PC-9 (cell line): Measurements from ENCODE around the gene DNA2. TPM values are rescaled to one million over a fixed set of nuclear protein-coding genes. Genes with fewer than 3 reads are reported as not detected.
"Not testable (repeated sequence)": the region's sequence is repeated elsewhere in the genome, so short reads cannot be mapped to it uniquely, and the experiment has no call there.

Experiments
- BruUV-seq: library from RNA; stranded (reverse); fragments of 400-500 nt; replicated peaks from 2 replicates; lab custom pipeline; 2021; lab: Mats Ljungman, UMichigan
- CTCF ChIA-PET: fragments of 300-600 bp; sonication (Branson Sonifier 250); formaldehyde crosslinking; loops from one replicate; lab custom pipeline; 2022; ENCODE audit warnings: antibody characterized with exemption; lab: Charles Lee
- POLR2A ChIA-PET: fragments of 300-600 bp; sonication (Branson Sonifier 250); formaldehyde crosslinking; loops from one replicate; lab custom pipeline; 2022; ENCODE audit warnings: antibody characterized with exemption; ENCODE audit not compliant: unreplicated experiment; lab: Charles Lee
- DNase-seq, 2 experiments: peaks; one replicate each; pipeline versions ENCODE4 v3.0.0 to v3.0.0-alpha.2; 2015 to 2022; ENCODE audit warnings: mixed read lengths in 1 of 2
- H2AFZ ChIP-seq: fragments of 200-600 bp; sonication (generic); 2 replicates; pipeline ENCODE4 v1.8.1; 2017; ENCODE audit warnings: antibody characterized with exemption
- H3F3A ChIP-seq: fragments of 200-600 bp; sonication (generic); 2 replicates; pipeline ENCODE4 v1.8.1; 2017; ENCODE audit warnings: antibody characterized with exemption, mild to moderate bottlenecking, low read depth; ENCODE audit not compliant: insufficient read depth
- H3K27ac ChIP-seq: fragments of 200-600 bp; sonication (generic); 2 replicates; pipeline ENCODE4 v1.6.1; 2016; ENCODE audit warnings: mixed run types
- H3K27me3 ChIP-seq: fragments of 200-600 bp; sonication (generic); 2 replicates; pipeline ENCODE4 v1.6.1; 2016; ENCODE audit warnings: low read depth, mixed run types; ENCODE audit not compliant: insufficient read depth
- H3K36me3 ChIP-seq: fragments of 200-600 bp; sonication (generic); 2 replicates; pipeline ENCODE4 v1.6.1; 2016; ENCODE audit warnings: low read depth, mixed run types
- H3K4me1 ChIP-seq: fragments of 200-600 bp; sonication (generic); replicated peaks from 2 replicates; pipeline ENCODE4 v1.6.1; 2016; ENCODE audit warnings: mixed run types; ENCODE audit not compliant: insufficient read depth
- H3K4me2 ChIP-seq: fragments of 200-600 bp; sonication (generic); 2 replicates; pipeline ENCODE4 v1.6.1; 2017; ENCODE audit warnings: mixed run types
- H3K4me3 ChIP-seq: fragments of 200-600 bp; sonication (generic); 2 replicates; pipeline ENCODE4 v1.6.1; 2016; ENCODE audit warnings: mixed run types
- H3K79me2 ChIP-seq: fragments of 200-600 bp; sonication (generic); 2 replicates; pipeline ENCODE4 v1.6.1; 2017; ENCODE audit warnings: low read depth, mixed run types
- H3K9me2 ChIP-seq: fragments of 200-600 bp; sonication (generic); 2 replicates; pipeline ENCODE4 v1.8.1; 2017; ENCODE audit warnings: mild to moderate bottlenecking; ENCODE audit not compliant: insufficient read depth
- H3K9me3 ChIP-seq: fragments of 200-600 bp; sonication (generic); 2 replicates; pipeline ENCODE4 v1.8.1; 2016; ENCODE audit warnings: low read depth; ENCODE audit not compliant: insufficient read depth
- H4K20me1 ChIP-seq: fragments of 200-600 bp; sonication (generic); 2 replicates; pipeline ENCODE4 v1.8.1; 2017; ENCODE audit not compliant: insufficient read depth
- CTCF ChIP-seq: fragments of 200-600 bp; sonication (generic); conservative IDR thresholded peaks from 2 replicates; pipeline ENCODE4 v1.6.1; 2017; ENCODE audit warnings: mixed run types, antibody characterized with exemption, mild to moderate bottlenecking, moderate library complexity
- EZH2 ChIP-seq: fragments of 200-600 bp; sonication (generic); IDR thresholded peaks from 2 replicates; pipeline ENCODE4 v1.8.0; 2017; ENCODE audit warnings: antibody characterized with exemption, low read depth
- intact Hi-C: fragments of 100-400 bp; cut with micrococcal nuclease; formaldehyde crosslinking; loops from one replicate; pipeline ENCODE4 v1.10.0; 2022; ENCODE audit not compliant: unreplicated experiment
- total RNA-seq: library from RNA; stranded (reverse); gene quantifications from 2 replicates; pipeline ENCODE4 v1.2.3, GENCODE V29; 2021

The DNA2 gene
- total RNA-seq, 1 experiment from 2014 or later: 33.4 TPM

- H3K9me2 ChIP-seq: no peaks in the 10 kb centered on the region
- no peak overlapping the region for H3K27ac ChIP-seq
- intact Hi-C loops: no loop called here
- H3K9me3 ChIP-seq: no peaks in the 10 kb centered on the region
- no peak for TF ChIP-seq EZH2
- TF ChIP-seq CTCF: no peak
- no peaks in the 10 kb centered on the region for H3K36me3 ChIP-seq
- H3K4me2 ChIP-seq: peak overlapping the region; percentile 93
- H3K79me2 ChIP-seq: peaks cover 26% of the 10 kb centered on the region
- H4K20me1 ChIP-seq: no peaks in the 10 kb centered on the region
- peak overlapping the region; percentile 81; the same call in 1 of the 2 replicates for H2AFZ ChIP-seq
- BruUV-seq: no TSS peak
- no peak for DNase-seq
- peaks cover 15% of the 10 kb centered on the region for H3K4me1 ChIP-seq
- H3K27me3 ChIP-seq: no peaks in the 10 kb centered on the region
- H3F3A ChIP-seq: peaks cover 12% of the 10 kb centered on the region
- H3K4me3 ChIP-seq: peak overlapping the region; percentile 67
- ChIA-PET CTCF (no interaction called here), POLR2A (interaction anchor here (0.6 kb wide), 2 partner anchors 66 to 693 kb away, joined by 3 read pairs; no protein-coding TSS in a partner anchor)
Observed at GRCh38 chr10:68470300-68470699, 1.5 kb downstream of the DNA2 start.

GRCh38 chr10:68469838-68470237, 1.9 kb downstream of the DNA2 start:
- Histone ChIP-seq H3K4me1 (peaks cover 15% of the 10 kb centered on the region), H2AFZ (no peak overlapping the region), H3K4me3 (no peak overlapping the region), H3K79me2 (peaks cover 26% of the 10 kb centered on the region), H3F3A (peaks cover 12% of the 10 kb centered on the region), H3K9me3 (no peaks in the 10 kb centered on the region), H3K36me3 (no peaks in the 10 kb centered on the region), H4K20me1 (no peaks in the 10 kb centered on the region), H3K27ac (no peak overlapping the region), H3K4me2 (peak overlapping the region; percentile 93), H3K9me2 (no peaks in the 10 kb centered on the region), H3K27me3 (no peaks in the 10 kb centered on the region)
- DNase-seq: no peak
- no peak for TF ChIP-seq CTCF
- no peak for TF ChIP-seq EZH2
- no TSS peak for BruUV-seq
- ChIA-PET POLR2A (no interaction called here), CTCF (no interaction called here)
- intact Hi-C loops: no loop called here

- H3K27ac ChIP-seq, H3K9me2 ChIP-seq, H3K27me3 ChIP-seq, H3K4me2 ChIP-seq, DNase-seq, H3K9me3 ChIP-seq, intact Hi-C loops, H3F3A ChIP-seq, H3K4me3 ChIP-seq, H3K36me3 ChIP-seq, POLR2A ChIA-PET, H4K20me1 ChIP-seq, H3K4me1 ChIP-seq, BruUV-seq, H2AFZ ChIP-seq: not testable (repeated sequence)
- CTCF ChIA-PET: interaction anchor here (0.7 kb wide), 1 partner anchor 192 kb away, joined by 4 read pairs; no protein-coding TSS in a partner anchor
- H3K79me2 ChIP-seq: peaks cover 11% of the 10 kb centered on the region
Observed at GRCh38 chr10:68464729-68465128, 7.0 kb downstream of the DNA2 start.
